Osteoblast (primary cell): Measurements from ENCODE around the gene USP2. TPM values are rescaled to one million over a fixed set of nuclear protein-coding genes. Genes with fewer than 3 reads are reported as not detected.

Experiments
- DNase-seq: peaks from one replicate; pipeline ENCODE4 v3.0.0; 2011; ENCODE audit warnings: low spot score, mixed read lengths; ENCODE audit not compliant: insufficient read length; ENCODE audit errors: missing footprints
- H2AFZ ChIP-seq: 2 replicates; pipeline ENCODE4 v1.6.0; 2011; ENCODE audit warnings: mild to moderate bottlenecking, low read length
- H3K27ac ChIP-seq: 2 replicates; pipeline ENCODE4 v1.5.1; 2011; ENCODE audit warnings: mild to moderate bottlenecking, low read depth, low read length, moderate library complexity
- H3K27me3 ChIP-seq: 2 replicates; pipeline ENCODE4 v1.6.0; 2012; ENCODE audit warnings: mild to moderate bottlenecking, control low read depth, inconsistent platforms, low read length, moderate library complexity; ENCODE audit not compliant: insufficient read depth
- H3K36me3 ChIP-seq: 2 replicates; pipeline ENCODE4 v1.5.1; 2011; ENCODE audit warnings: mild to moderate bottlenecking, low read length, control low read depth, moderate library complexity; ENCODE audit not compliant: insufficient read depth
- H3K4me1 ChIP-seq: 2 replicates; pipeline ENCODE4 v1.5.1; 2011; ENCODE audit warnings: mild to moderate bottlenecking, low read length, control low read depth, moderate library complexity; ENCODE audit not compliant: insufficient read depth
- H3K4me2 ChIP-seq: 2 replicates; pipeline ENCODE4 v1.6.0; 2011; ENCODE audit warnings: mild to moderate bottlenecking, low read length; ENCODE audit not compliant: insufficient read depth
- H3K4me3 ChIP-seq: fragments of 200-600 bp; sonication (generic); 3 replicates; pipeline ENCODE4 v1.5.1; 2012; ENCODE audit warnings: mild to moderate bottlenecking, low read length, inconsistent platforms; ENCODE audit not compliant: insufficient read depth
- H3K79me2 ChIP-seq: 2 replicates; pipeline ENCODE4 v1.6.0; 2012; ENCODE audit warnings: mild to moderate bottlenecking, low read length, control low read depth, inconsistent platforms; ENCODE audit not compliant: insufficient read depth
- H3K9me3 ChIP-seq: 2 replicates; pipeline ENCODE4 v1.5.1; 2011; ENCODE audit warnings: low read depth, low read length, control low read depth
- H4K20me1 ChIP-seq: 2 replicates; pipeline ENCODE4 v1.6.0; 2012; ENCODE audit warnings: mild to moderate bottlenecking, low read length, control low read depth; ENCODE audit not compliant: insufficient read depth
- CTCF ChIP-seq: IDR thresholded peaks from 2 replicates; pipeline ENCODE4 v1.5.1; 2011; ENCODE audit warnings: mild to moderate bottlenecking, low read depth, low read length, moderate library complexity; ENCODE audit errors: extremely low read depth
- total RNA-seq: library from RNA; depleted of rRNA; stranded (reverse); fragments of >200 nt; gene quantifications from 2 replicates; pipeline ENCODE4 v1.2.3, GENCODE V29; 2012

Gene USP2
- total RNA-seq, 1 donor = 0.36 TPM

- Histone ChIP-seq H3K27me3 (no peaks in the 10 kb centered on the region), H2AFZ (peak overlapping the region; percentile 52), H3K9me3 (no peaks in the 10 kb centered on the region), H4K20me1 (no peaks in the 10 kb centered on the region), H3K4me2 (peak overlapping the region; percentile 41), H3K36me3 (no peaks in the 10 kb centered on the region), H3K4me1 (peaks cover 29% of the 10 kb centered on the region), H3K27ac (no peak overlapping the region), H3K79me2 (no peaks in the 10 kb centered on the region), H3K4me3 (no peak overlapping the region)
- TF ChIP-seq CTCF = peak; percentile 90
- peak; percentile 94 for DNase-seq
Measured at GRCh38 chr11:119323532-119324033, 57.9 kb downstream of the USP2 start.

GRCh38 chr11:119322921-119323531 lies 58.5 kb downstream of the USP2 start:
- Histone ChIP-seq H3K36me3 (no peaks in the 10 kb centered on the region), H2AFZ (no peak overlapping the region)

GRCh38 chr11:119322360-119322739 lies 59.1 kb downstream of the USP2 start:
- H4K20me1 ChIP-seq = no peaks in the 10 kb centered on the region
- peak; percentile 93 for DNase-seq
- no peaks in the 10 kb centered on the region for H3K27me3 ChIP-seq
- TF ChIP-seq CTCF = peak; percentile 25
- no peaks in the 10 kb centered on the region for H3K36me3 ChIP-seq
- H3K79me2 ChIP-seq = no peaks in the 10 kb centered on the region
- peaks cover 41% of the 10 kb centered on the region for H3K4me1 ChIP-seq
- no peak overlapping the region for H3K27ac ChIP-seq
- H3K9me3 ChIP-seq = no peaks in the 10 kb centered on the region
- peak overlapping the region; percentile 26 for H3K4me3 ChIP-seq
- peak overlapping the region; percentile 57 for H2AFZ ChIP-seq
- H3K4me2 ChIP-seq = peak overlapping the region; percentile 92

More at GRCh38 chr11:119322921-119323531, 58.5 kb downstream of the USP2 start:
- Histone ChIP-seq H3K9me3 (no peaks in the 10 kb centered on the region), H3K79me2 (no peaks in the 10 kb centered on the region), H3K4me2 (no peak overlapping the region), H3K27ac (no peak overlapping the region), H3K27me3 (no peaks in the 10 kb centered on the region), H3K4me3 (no peak overlapping the region), H3K4me1 (peaks cover 35% of the 10 kb centered on the region), H4K20me1 (no peaks in the 10 kb centered on the region)
- no peak for TF ChIP-seq CTCF
- DNase-seq = no peak

- peak; percentile 98 for DNase-seq
- Histone ChIP-seq H3K27me3 (no peaks in the 10 kb centered on the region), H3K27ac (peak overlapping the region; percentile 65)
Measured at GRCh38 chr11:119320776-119321524, 60.5 kb downstream of the USP2 start.

More at GRCh38 chr11:119320776-119321524, 60.5 kb downstream of the USP2 start:
- Histone ChIP-seq H3K9me3 (no peaks in the 10 kb centered on the region), H4K20me1 (no peaks in the 10 kb centered on the region), H3K4me1 (peaks cover 48% of the 10 kb centered on the region), H3K4me3 (peak overlapping the region; percentile 74), H3K36me3 (no peaks in the 10 kb centered on the region), H3K79me2 (no peaks in the 10 kb centered on the region), H3K4me2 (peak overlapping the region; percentile 92), H2AFZ (peak overlapping the region; percentile 92)
- no peak for TF ChIP-seq CTCF
